Uterus (tissue), 4 donors: ENCODE results near the gene ABCA13. TPM values are rescaled to one million over a fixed set of nuclear protein-coding genes. Genes with fewer than 3 reads are reported as not detected.

Experiments used
- DNase-seq, 2 donors: peaks; one replicate each; pipeline ENCODE4 v3.0.0-alpha.2; 2019 to 2020
- H3K27ac ChIP-seq, 2 donors: fragments of 200-600 bp; sonication (generic); 1 replicate in 1 of 2; 2 replicates in 1 of 2; pipeline ENCODE4 v1.5.1; 2016 to 2018
- H3K27me3 ChIP-seq, 2 donors: fragments of 200-600 bp; sonication (generic); one replicate each; pipeline ENCODE4 v1.5.1; 2018 to 2019; ENCODE audit warnings: control low read depth in 1 of 2
- H3K36me3 ChIP-seq, 2 donors: fragments of 200-600 bp; sonication (generic); one replicate each; pipeline ENCODE4 v1.5.1; 2019; ENCODE audit warnings: control low read depth in 1 of 2
- H3K4me1 ChIP-seq, 2 donors: fragments of 200-600 bp; sonication (generic); one replicate each; pipeline ENCODE4 v1.5.1; 2018 to 2019; ENCODE audit warnings: control low read depth in 1 of 2
- H3K4me3 ChIP-seq, 2 donors: fragments of 200-600 bp; sonication (generic); 1 replicate in 1 of 2; 2 replicates in 1 of 2; pipeline ENCODE4 v1.5.1; 2018 to 2019; ENCODE audit warnings: mild to moderate bottlenecking in 1 of 2
- H3K9me3 ChIP-seq, 2 donors: fragments of 200-600 bp; sonication (generic); one replicate each; pipeline ENCODE4 v1.5.1; 2019; ENCODE audit warnings: control low read depth in 1 of 2
- POLR2A ChIP-seq, 2 donors: fragments of 450-650 bp; IDR thresholded peaks; one replicate each; pipeline ENCODE4 v1.6.1; 2016; ENCODE audit warnings: antibody characterized with exemption in 2 of 2, mild to moderate bottlenecking in 1 of 2, moderate library complexity in 1 of 2
- intact Hi-C: fragments of 100-400 bp; cut with DNase I; formaldehyde crosslinking; loops from one replicate; pipeline ENCODE4 v1.15.1; 2023; ENCODE audit warnings: low total_unique reads
- total RNA-seq, 4 donors: library from RNA; depleted of rRNA in 3 of 4; stranded (reverse); fragments of >200 nt in 3 of 4; gene quantifications; one replicate each; pipeline versions ENCODE4 v1.1.0 to v1.2.4, GENCODE V29; 2014 to 2023
- TF ChIP-seq, protein P1 (sequence below), 4 experiments: fragments of 200-600 bp in 2 of 4; fragments of 450-650 bp in 2 of 4; sonication (generic) in 2 of 4; IDR thresholded peaks; one replicate each; pipeline ENCODE4 v1.5.1; 2016 to 2019; ENCODE audit warnings: antibody characterized with exemption in 4 of 4, mild to moderate bottlenecking in 2 of 4, moderate library complexity in 1 of 4
- donor health status: DM: yes; HTN: yes; CAD: no.

The ABCA13 gene
- total RNA-seq, 4 donors from 2014 or later, result 0.12 to 1.0 (median 0.26) TPM; not detected in 1

DNA sequence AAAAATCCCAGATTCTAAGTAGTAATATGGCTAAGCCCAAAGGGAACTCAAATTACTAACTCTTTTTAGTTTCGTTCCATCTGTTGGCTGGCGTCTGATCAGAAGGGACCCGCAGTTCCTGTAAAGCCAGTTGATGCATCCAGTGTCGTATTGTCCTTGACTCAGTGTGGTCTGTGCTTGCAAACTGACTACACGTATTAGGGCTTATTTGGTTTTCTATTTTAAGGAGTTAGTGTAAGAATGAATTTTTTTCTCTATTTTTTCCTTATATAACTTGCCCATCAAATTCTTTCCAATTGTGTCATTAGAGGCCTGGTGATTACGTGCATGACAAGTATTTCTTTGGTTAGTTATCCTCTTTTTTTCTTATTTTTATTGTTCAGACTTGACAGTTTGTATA, 9.7 kb downstream of the ABCA13 start:
- no peaks in the 10 kb centered on the region for H3K27me3 ChIP-seq
- TF ChIP-seq POLR2A (IDR thresholded peaks at IDR 0.05), result no peak
- TF ChIP-seq, protein P1, sequence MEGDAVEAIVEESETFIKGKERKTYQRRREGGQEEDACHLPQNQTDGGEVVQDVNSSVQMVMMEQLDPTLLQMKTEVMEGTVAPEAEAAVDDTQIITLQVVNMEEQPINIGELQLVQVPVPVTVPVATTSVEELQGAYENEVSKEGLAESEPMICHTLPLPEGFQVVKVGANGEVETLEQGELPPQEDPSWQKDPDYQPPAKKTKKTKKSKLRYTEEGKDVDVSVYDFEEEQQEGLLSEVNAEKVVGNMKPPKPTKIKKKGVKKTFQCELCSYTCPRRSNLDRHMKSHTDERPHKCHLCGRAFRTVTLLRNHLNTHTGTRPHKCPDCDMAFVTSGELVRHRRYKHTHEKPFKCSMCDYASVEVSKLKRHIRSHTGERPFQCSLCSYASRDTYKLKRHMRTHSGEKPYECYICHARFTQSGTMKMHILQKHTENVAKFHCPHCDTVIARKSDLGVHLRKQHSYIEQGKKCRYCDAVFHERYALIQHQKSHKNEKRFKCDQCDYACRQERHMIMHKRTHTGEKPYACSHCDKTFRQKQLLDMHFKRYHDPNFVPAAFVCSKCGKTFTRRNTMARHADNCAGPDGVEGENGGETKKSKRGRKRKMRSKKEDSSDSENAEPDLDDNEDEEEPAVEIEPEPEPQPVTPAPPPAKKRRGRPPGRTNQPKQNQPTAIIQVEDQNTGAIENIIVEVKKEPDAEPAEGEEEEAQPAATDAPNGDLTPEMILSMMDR (IDR thresholded peaks at IDR 0.05), result no peak
- H3K9me3 ChIP-seq, result no peaks in the 10 kb centered on the region
- intact Hi-C loops, result no loop called here
- no peak overlapping the region for H3K27ac ChIP-seq
- no peak for DNase-seq
- no peak overlapping the region for H3K4me3 ChIP-seq
- no peaks in the 10 kb centered on the region for H3K36me3 ChIP-seq
- no peaks in the 10 kb centered on the region for H3K4me1 ChIP-seq

DNA sequence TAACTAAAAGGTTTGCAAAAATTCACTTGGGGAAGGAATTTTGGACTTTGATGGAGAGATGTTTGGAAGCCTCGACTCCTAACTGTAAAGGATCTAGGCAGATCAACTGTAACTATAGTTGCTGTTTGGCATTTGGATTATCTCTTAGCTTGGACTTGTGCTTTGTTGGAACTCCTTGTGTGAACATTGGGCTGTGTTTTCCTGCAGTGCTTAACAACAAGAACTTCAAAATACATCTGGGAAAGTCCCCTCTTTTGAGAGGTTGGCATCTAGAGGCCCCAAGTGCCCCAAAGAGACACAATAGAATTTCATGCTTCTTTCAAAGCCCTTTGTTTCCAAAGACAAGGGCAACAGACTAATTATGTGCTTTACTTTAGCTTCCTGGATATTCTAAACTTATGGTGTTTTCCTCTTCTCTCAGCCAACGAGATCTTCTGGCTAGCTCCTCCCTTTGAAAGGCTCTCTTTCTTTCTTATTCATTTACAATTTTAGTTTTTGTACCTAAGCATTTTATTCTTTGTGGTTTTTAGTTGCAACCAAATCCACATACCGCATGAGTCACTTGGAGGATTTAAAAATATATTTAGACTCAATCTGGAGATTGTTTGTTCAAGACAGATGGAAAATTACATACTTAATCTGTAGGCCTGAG, 11.6 kb downstream of the ABCA13 start:
- TF ChIP-seq POLR2A (IDR thresholded peaks at IDR 0.05), result no peak
- TF ChIP-seq, protein P1 (IDR thresholded peaks at IDR 0.05), result no peak
- intact Hi-C loops, result no loop called here
- Histone ChIP-seq H3K27me3 (no peaks in the 10 kb centered on the region), H3K4me3 (no peak overlapping the region), H3K4me1 (no peaks in the 10 kb centered on the region), H3K27ac (no peak overlapping the region), H3K9me3 (no peaks in the 10 kb centered on the region), H3K36me3 (no peaks in the 10 kb centered on the region)
- no peak for DNase-seq

DNA sequence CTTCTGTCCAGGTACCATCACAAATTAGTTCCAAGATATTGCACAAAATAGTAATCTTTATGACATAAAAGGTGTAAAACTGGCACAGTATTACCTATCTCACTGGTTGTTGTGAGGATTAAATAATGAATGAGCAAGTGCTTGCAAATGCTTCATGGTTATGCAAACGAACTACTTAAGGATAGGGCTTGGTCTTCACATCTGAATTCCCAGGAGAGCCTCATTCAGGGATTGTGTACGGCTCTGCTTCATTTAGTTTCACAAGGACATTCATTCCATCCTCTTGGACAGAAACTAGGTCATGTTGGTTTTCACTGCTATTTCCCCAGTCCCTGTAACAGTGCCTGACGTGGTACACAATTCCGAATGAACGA, 12.1 kb downstream of the ABCA13 start:
- no peak for DNase-seq
- H3K4me3 ChIP-seq, result no peak overlapping the region
- intact Hi-C loops, result no loop called here
- no peaks in the 10 kb centered on the region for H3K4me1 ChIP-seq
- no peak overlapping the region for H3K27ac ChIP-seq
- H3K27me3 ChIP-seq, result no peaks in the 10 kb centered on the region
- no peaks in the 10 kb centered on the region for H3K9me3 ChIP-seq
- H3K36me3 ChIP-seq, result no peaks in the 10 kb centered on the region
- TF ChIP-seq, protein P1 (IDR thresholded peaks at IDR 0.05), result no peak
- no peak for TF ChIP-seq POLR2A (IDR thresholded peaks at IDR 0.05)

DNA sequence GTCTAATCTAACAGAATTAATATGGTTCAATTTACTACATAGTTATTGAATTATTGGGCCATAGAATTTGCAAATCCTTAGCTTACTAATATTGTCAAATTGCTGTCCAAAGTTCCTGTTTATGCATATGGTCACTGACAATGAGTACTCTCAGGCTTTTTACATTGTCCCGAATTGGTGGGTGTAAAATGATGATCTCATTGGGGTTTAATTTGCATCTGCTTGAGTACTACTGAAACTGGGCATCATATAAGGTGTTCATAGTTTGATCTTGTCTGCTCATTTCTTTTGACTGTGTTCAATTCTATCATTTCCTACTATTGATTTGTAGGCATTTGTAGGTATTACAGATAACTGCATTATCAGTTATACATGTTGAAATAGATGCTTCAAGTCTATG, 12.7 kb downstream of the ABCA13 start:
- no peak overlapping the region for H3K27ac ChIP-seq
- no peaks in the 10 kb centered on the region for H3K4me1 ChIP-seq
- H3K4me3 ChIP-seq, result no peak overlapping the region
- H3K36me3 ChIP-seq, result no peaks in the 10 kb centered on the region
- no peaks in the 10 kb centered on the region for H3K9me3 ChIP-seq
- TF ChIP-seq, protein P1 (IDR thresholded peaks at IDR 0.05), result no peak
- no peak for TF ChIP-seq POLR2A (IDR thresholded peaks at IDR 0.05)
- DNase-seq, result no peak
- no peaks in the 10 kb centered on the region for H3K27me3 ChIP-seq
- intact Hi-C loops, result no loop called here

DNA sequence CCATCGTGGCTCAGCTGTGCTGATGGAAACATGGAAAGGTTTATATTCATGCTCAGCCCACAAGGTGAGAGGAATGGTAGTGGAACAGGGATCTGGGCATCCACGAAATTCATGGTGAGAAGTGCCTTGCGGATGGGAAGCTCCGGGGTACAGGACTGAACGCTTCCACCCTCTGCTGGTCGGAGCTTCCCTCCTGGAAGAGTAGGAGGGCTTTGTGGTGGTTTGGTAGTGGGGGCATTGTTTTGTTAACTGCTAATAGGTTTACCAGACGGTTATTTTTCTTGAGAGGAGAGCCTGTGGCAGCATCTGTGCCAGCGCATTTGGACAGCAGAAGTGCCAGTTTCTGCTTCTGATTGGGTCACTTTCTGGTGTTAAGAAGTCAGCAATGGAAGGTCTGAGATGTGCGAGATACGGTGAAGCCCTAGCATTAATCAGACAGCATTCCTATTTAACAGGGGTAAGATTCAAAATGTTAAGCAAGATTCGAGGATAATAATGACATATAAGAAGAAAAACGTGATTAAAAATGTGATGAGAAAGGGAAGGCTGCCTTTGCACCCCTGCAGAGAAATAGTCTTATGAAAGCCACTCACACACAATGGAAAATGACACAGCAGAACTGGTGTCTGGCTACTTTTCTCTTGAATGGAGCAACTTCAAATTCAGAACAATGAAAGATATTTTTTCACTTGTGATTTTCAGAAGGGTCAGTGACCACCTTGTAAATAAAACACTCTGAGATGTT, 17.7 kb downstream of the ABCA13 start:
- H3K4me1 ChIP-seq, result no peaks in the 10 kb centered on the region
- no peak overlapping the region for H3K4me3 ChIP-seq
- H3K9me3 ChIP-seq, result no peaks in the 10 kb centered on the region
- H3K36me3 ChIP-seq, result no peaks in the 10 kb centered on the region
- intact Hi-C loops, result no loop called here
- H3K27me3 ChIP-seq, result no peaks in the 10 kb centered on the region
- DNase-seq, result no peak
- no peak overlapping the region for H3K27ac ChIP-seq
- no peak for TF ChIP-seq POLR2A (IDR thresholded peaks at IDR 0.05)
- TF ChIP-seq, protein P1 (IDR thresholded peaks at IDR 0.05), result no peak
